Fibroblast of gingiva (primary cell): ENCODE measurements around the gene PPP2R5C.
"Not testable (repeated sequence)": the region's sequence is repeated elsewhere in the genome, so short reads cannot be mapped to it uniquely, and the experiment has no call there.

Experiments used
- DNase-seq: peaks from one replicate; pipeline ENCODE4 v3.0.0-alpha.2; 2011; ENCODE audit warnings: low read depth

PPP2R5C gene

DNA sequence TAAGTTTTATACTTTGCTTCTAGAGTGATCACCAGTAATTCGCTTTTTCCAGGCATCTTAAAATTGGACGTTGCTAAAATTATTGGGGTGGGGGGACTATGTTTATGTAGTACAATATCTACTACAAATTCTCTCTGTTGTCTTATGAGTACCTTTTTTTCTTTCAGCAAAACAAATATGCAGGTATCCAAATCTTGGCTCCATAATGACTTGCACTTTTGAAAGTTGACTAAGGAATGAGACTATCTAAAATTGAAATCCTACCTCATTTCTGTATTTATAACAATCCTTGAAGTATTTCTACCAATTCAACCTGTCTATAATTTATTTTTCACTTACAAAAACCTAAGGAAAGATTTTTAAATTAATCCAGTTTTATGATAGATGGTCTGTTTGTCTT lies 205.2 kb downstream of the PPP2R5C start:
- DNase-seq: no peak

DNA sequence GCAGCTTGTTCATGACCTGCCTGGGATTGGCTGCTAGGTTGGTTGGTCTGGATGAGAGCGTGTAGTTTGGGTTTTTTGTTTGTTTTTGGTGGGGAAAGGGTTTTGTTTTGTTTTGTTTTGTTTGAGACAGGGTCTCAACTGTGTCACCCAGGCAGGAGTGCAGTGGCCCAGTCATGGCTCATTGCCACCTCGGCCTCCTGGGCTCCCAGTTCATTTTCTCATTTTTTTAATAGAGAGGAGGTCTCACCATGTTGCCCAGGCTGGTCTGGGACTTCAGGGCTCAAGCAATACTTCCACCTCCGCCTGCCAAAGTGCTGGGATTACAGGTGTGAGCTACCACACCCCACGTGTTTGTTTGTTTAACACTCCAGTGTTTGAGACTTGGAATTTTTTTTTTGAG lies 206.7 kb downstream of the PPP2R5C start:
- DNase-seq: no peak

GRCh38 chr14:101969481-101969880 lies 208.0 kb downstream of the PPP2R5C start:
- DNase-seq: no peak

GRCh38 chr14:101970830-101971400 lies 209.4 kb downstream of the PPP2R5C start:
- DNase-seq: no peak

GRCh38 chr14:101971458-101971857 lies 209.9 kb downstream of the PPP2R5C start:
- not testable (repeated sequence) for DNase-seq

DNA sequence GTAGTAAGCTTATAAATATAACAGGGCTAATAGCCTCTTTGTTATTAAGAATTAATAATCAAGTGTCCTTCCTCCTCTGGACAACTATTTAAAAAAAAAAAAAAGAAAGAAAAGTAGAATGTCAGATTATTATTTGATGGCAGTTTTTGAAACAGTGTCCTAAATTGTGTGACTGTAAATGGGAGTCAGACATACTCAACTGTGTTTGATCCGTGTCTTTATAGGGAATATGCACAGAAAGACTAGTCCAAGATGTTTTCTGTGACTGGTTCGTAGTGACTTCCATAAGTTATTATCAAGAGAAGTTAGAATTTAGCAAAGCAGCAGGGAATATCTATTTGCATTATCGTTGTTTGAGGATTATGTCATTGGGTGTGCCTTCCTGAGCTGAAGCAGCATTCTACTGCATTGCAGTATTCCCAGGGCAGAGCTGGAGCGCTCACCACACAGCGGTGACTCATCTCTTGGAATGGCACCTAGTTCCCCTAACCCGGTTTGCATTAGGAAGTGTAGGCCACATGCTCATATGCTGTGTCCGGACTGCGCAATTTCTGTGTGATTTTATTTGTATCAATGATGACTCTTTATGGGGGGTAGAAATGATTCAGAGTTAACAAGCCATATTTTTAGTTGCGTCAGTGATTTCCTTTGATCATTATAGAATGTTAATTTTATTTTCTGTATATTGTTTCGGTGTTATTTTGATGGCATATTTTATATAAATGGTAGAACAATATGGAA lies 210.8 kb downstream of the PPP2R5C start:
- DNase-seq: peak; percentile 99

DNA sequence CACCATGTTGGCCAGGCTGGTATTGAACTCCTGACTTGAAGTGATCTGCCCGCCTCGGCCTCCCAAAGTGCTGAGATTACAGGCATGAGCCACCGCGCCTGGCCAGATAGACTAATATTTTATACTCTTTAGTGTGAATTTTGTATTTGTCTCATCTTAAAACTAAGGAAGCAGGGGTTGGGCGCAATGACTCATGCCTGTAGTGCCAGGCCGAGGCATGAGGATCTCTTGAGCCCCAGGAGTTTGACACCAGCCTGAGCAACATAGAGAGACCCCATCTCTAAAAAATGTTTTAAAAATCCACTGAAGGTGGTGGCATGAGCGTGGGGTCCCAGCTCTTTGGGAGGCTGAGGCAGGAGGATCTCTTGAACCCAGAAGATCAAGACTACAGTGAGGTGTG lies 211.8 kb downstream of the PPP2R5C start:
- DNase-seq: no peak

GRCh38 chr14:101975231-101975630 lies 213.7 kb downstream of the PPP2R5C start:
- no peak for DNase-seq
